RPMI7951 (cell line): ENCODE measurements around the gene KLK15. TPM values are rescaled to one million over a fixed set of nuclear protein-coding genes. Genes with fewer than 3 reads are reported as not detected.
A peak's percentile ranks its signal among the peaks of the same experiment; 100 is the strongest.
"Not testable (repeated sequence)": the region's sequence is repeated elsewhere in the genome, so short reads cannot be mapped to it uniquely, and the experiment has no call there.

Experiments
- DNase-seq: peaks from one replicate; pipeline ENCODE4 v3.0.0-alpha.2; 2012; ENCODE audit warnings: low read depth
- total RNA-seq: library from RNA; depleted of rRNA; stranded (reverse); fragments of >200 nt; shearing (Covaris generic); gene quantifications from 2 replicates; pipeline ENCODE4 v1.2.3, GENCODE V29; 2014

Gene KLK15
- total RNA-seq, 1 experiment from 2014 or later, result not detected

- DNase-seq, result no peak
Observed at GRCh38 chr19:50796634-50797428, 36.5 kb downstream of the KLK15 start.

GRCh38 chr19:50796128-50796633 is 37.2 kb downstream of the KLK15 start:
- no peak for DNase-seq

- DNase-seq, result no peak
Observed at GRCh38 chr19:50795664-50796073, 37.7 kb downstream of the KLK15 start.

GRCh38 chr19:50794876-50795663 is 38.3 kb downstream of the KLK15 start:
- DNase-seq, result no peak

- DNase-seq, result peak; percentile 44
Observed at GRCh38 chr19:50794074-50794875, 39.1 kb downstream of the KLK15 start.

- no peak for DNase-seq
Observed at GRCh38 chr19:50793558-50794065, 39.8 kb downstream of the KLK15 start.

- no peak for DNase-seq
Observed at GRCh38 chr19:50792272-50793250, 40.8 kb downstream of the KLK15 start.

GRCh38 chr19:50791594-50792271 is 41.6 kb downstream of the KLK15 start:
- DNase-seq, result no peak

- DNase-seq, result no peak
Observed at GRCh38 chr19:50790922-50791467, 42.4 kb downstream of the KLK15 start.

GRCh38 chr19:50790396-50790795 is 43.0 kb downstream of the KLK15 start, which contains the start of gene ACP4:
ACP4 (plus strand) TSS chr19:50790415; CDS start chr19:50790415, 0 bp downstream.
- no peak for DNase-seq

GRCh38 chr19:50785329-50785728 is 48.0 kb downstream of the KLK15 start:
- DNase-seq, result no peak

GRCh38 chr19:50784710-50785109 is 48.7 kb downstream of the KLK15 start:
- DNase-seq, result no peak

GRCh38 chr19:50783848-50784152 is 49.6 kb downstream of the KLK15 start:
- not testable (repeated sequence) for DNase-seq

GRCh38 chr19:50780753-50781435 is 52.5 kb downstream of the KLK15 start:
- DNase-seq, result peak; percentile 45

GRCh38 chr19:50779504-50780457 is 53.6 kb downstream of the KLK15 start:
- no peak for DNase-seq

- no peak for DNase-seq
Observed at GRCh38 chr19:50778906-50779430, 54.4 kb downstream of the KLK15 start.

- peak; percentile 48 for DNase-seq
Observed at GRCh38 chr19:50777830-50778303, 55.5 kb downstream of the KLK15 start.
